Left colon (tissue), 2 donors: ENCODE measurements around the gene KRTAP15-1. TPM values are rescaled to one million over a fixed set of nuclear protein-coding genes. Genes with fewer than 3 reads are reported as not detected.

Source experiments
- ATAC-seq: fragments of 200-7000 bp; cut with Tn5 transposase; one replicate; pipeline ENCODE4 v1.9.1; 2020; ENCODE audit warnings: mild to moderate bottlenecking, moderate library complexity
- DNase-seq, 2 donors: peaks; one replicate each; pipeline ENCODE4 v3.0.0-alpha.2; 2020
- intact Hi-C, 2 donors: fragments of 100-400 bp; cut with DNase I in 1 of 2; cut with micrococcal nuclease in 1 of 2; formaldehyde crosslinking; loops; one replicate each; pipeline versions ENCODE4 v1.11.2 to v1.14.0; 2022; cut with DNase I, micrococcal nuclease
- total RNA-seq, 2 donors: library from RNA; stranded (reverse); fragmentation: NEBNext Ultra II Directional; extraction: Animal tissue kit (Norgen Biotek cat#: 25700); gene quantifications; one replicate each; pipeline ENCODE4 v1.2.1, GENCODE V29; 2021
- donor health status: DM: no; HTN: no; CAD: no.
- donor health status: DM: yes; HTN: yes; CAD: no.

Gene KRTAP15-1
- total RNA-seq, 2 donors from 2014 or later = not detected

DNA sequence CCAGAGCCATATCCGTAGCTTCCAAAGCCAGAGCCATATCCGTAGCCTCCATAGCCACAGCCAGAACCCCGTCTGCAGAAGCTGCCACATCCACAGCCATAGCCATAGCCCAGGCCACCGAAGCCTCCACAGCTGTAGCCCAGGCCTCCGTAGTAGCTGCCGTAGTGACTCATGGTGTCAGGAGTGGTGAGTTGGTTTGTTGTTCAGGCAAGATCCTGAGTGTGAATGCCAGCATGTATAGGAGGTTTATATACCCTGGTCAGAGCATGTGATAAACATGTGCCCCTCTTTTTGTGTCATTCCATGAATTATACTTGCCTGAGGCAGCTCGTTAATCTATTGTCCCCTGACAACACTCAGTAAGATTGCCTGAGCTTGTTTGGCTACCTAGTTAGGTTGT is 40.1 kb downstream of the KRTAP15-1 start, which contains the start of gene KRTAP19-1:
Gene KRTAP19-1 (minus strand): TSS at position 223 of the 400 bp plus-strand sequence. CDS start 50 bp downstream, at position 173.
- intact Hi-C loops = no loop called here
- no peak for DNase-seq
- no peak for ATAC-seq

DNA sequence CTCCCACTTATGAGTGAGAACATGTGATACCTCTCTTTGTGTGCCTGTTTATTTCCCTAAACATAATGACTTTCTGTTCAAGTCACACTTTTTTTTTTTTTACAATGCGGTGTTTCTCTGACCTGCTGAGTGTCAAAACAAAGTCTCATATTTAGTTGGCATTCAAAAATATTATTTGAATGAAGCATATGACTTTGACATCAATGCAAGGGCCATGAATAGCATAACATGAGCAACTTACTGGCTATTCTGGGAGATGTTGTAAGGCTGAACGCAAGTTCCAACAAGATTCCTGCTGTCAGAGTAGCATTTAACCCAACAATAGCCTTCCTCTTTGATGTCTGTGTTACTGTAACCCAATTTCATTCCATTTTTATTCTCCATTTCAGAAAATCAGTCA is 42.1 kb downstream of the KRTAP15-1 start:
- ATAC-seq (no peak), DNase-seq (no peak)
- intact Hi-C loops = no loop called here

DNA sequence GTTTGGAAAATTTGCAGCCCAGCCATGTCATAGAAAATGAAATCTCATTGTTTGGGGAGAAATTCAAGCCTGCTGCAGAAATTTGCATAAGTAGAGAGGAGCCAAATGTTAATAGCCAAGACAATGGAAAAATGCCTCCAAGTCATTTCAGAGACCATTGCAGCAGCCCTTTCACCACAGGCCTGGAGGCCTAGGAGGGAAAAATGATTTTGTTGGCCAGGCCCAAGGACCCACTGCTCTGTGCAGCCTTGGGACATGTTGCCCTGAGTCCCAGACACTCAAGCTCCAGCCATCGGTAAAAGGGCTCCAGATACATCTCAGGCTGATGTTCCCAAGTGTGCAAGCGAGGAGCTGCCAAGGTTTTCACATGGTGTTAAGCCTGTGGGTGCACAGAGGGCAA is 46.1 kb downstream of the KRTAP15-1 start:
- DNase-seq = no peak
- intact Hi-C loops = no loop called here
- no peak for ATAC-seq

DNA sequence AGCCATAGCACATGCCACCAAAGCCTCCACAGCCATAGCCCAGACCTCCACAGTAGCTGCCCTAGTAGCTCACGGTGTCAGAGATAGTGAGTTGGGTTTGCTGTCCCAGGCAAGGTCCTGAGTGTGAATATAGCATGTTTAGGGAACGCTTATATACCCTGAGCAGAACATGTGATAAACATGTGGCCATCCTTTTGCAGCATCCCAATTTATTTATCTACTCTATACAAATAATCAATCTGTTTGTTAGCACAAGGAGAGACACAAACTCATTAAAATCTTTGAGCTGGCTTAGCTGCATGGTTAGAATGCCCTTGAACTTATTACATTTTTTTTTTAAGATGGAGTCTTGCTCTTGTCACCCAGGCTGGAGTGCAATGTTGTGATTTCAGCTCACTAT is 47.3 kb downstream of the KRTAP15-1 start, which contains the start of gene KRTAP19-2:
Gene KRTAP19-2 (minus strand): TSS at position 101 of the 400 bp plus-strand sequence. CDS start 88 bp downstream, at position 13.
- intact Hi-C loops = no loop called here
- no peak for ATAC-seq
- no peak for DNase-seq

Other genes with a start within 250 kb of the KRTAP15-1 start
- gene CLDN8, start 224.2 kb upstream of the KRTAP15-1 start, total RNA-seq = 10 to 100 TPM; 65.7 to 89.0 TPM
- not detected for gene KRTAP24-1, start 157.3 kb upstream of the KRTAP15-1 start, total RNA-seq
- gene KRTAP25-1, start 150.8 kb upstream of the KRTAP15-1 start, total RNA-seq = not detected
- not detected for gene KRTAP26-1, start 120.0 kb upstream of the KRTAP15-1 start, total RNA-seq
- not detected for gene KRTAP27-1, start 102.6 kb upstream of the KRTAP15-1 start, total RNA-seq
- not detected for gene KRTAP23-1, start 91.7 kb upstream of the KRTAP15-1 start, total RNA-seq
- gene KRTAP13-2, start 68.0 kb upstream of the KRTAP15-1 start, total RNA-seq = 1 to 10 TPM; 1.9 to 10.0 TPM
- not detected for gene KRTAP13-1, start 44.2 kb upstream of the KRTAP15-1 start, total RNA-seq
- not detected for gene KRTAP13-3, start 14.3 kb upstream of the KRTAP15-1 start, total RNA-seq
- gene KRTAP13-4, start 10.1 kb upstream of the KRTAP15-1 start, total RNA-seq = not detected
- gene KRTAP19-1, start 40.1 kb downstream of the KRTAP15-1 start, total RNA-seq = not detected
- not detected for gene KRTAP19-2, start 47.2 kb downstream of the KRTAP15-1 start, total RNA-seq
- gene KRTAP19-3, start 51.7 kb downstream of the KRTAP15-1 start, total RNA-seq = not detected
- not detected for gene KRTAP19-4, start 56.9 kb downstream of the KRTAP15-1 start, total RNA-seq
- not detected for gene KRTAP19-5, start 61.9 kb downstream of the KRTAP15-1 start, total RNA-seq
- not detected for gene KRTAP19-6, start 101.6 kb downstream of the KRTAP15-1 start, total RNA-seq
- gene KRTAP19-7, start 121.0 kb downstream of the KRTAP15-1 start, total RNA-seq = not detected
- not detected for gene KRTAP22-2, start 150.1 kb downstream of the KRTAP15-1 start, total RNA-seq
- not detected for gene KRTAP6-3, start 152.2 kb downstream of the KRTAP15-1 start, total RNA-seq
- gene KRTAP6-2, start 158.6 kb downstream of the KRTAP15-1 start, total RNA-seq = not detected
- not detected for gene KRTAP22-1, start 160.8 kb downstream of the KRTAP15-1 start, total RNA-seq
- not detected for gene KRTAP6-1, start 173.7 kb downstream of the KRTAP15-1 start, total RNA-seq
- not detected for gene KRTAP20-1, start 176.2 kb downstream of the KRTAP15-1 start, total RNA-seq
- gene KRTAP20-4, start 180.4 kb downstream of the KRTAP15-1 start, total RNA-seq = not detected
- not detected for gene KRTAP20-2, start 194.9 kb downstream of the KRTAP15-1 start, total RNA-seq
- gene KRTAP20-3, start 202.6 kb downstream of the KRTAP15-1 start, total RNA-seq = not detected